ENCODE data around the gene FAM237A.

FAM237A gene

DNA sequence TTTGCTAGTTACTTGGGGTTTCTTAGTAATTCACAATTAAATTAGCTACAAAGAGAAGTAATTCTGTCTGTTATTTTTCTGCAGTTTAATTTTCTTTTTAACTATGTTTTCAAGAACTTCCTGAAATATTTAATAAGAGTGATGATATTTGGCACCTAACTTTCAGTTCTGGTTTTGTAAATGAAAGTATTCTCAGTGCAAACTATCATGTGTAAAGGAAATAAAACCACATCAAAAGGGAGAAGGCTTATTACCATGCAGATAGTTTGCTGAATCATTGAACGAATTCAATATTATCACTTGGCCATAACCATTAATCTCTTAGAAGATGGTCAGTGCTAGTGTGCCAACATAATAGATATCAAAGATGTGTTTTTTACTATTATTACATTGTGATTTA is 46.7 kb downstream of the FAM237A start:
- no peak for DNase-seq (ENCODE audit: low read depth in 3 of 3)

DNA sequence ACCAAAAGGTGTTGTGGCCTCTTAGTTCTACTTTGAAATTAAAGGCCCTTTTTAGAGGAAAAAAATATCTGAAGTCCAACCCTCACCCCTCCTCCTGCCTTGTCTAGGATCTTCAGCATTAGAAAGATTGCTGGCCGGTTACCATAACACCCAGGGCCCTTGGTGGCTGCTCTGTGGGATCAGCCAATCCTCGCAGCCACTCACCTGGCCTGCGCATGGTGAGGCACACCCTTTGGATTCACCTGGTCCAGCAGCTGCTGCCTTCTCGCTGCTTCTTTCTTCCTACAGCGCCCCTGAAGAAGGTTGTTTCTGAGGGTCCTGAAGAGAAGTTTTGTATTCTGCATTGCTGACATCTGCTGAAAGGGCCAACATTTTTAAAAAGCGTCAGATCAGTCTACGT is 50.7 kb downstream of the FAM237A start:
- no peak for DNase-seq (ENCODE audit: low read depth in 3 of 3)

DNA sequence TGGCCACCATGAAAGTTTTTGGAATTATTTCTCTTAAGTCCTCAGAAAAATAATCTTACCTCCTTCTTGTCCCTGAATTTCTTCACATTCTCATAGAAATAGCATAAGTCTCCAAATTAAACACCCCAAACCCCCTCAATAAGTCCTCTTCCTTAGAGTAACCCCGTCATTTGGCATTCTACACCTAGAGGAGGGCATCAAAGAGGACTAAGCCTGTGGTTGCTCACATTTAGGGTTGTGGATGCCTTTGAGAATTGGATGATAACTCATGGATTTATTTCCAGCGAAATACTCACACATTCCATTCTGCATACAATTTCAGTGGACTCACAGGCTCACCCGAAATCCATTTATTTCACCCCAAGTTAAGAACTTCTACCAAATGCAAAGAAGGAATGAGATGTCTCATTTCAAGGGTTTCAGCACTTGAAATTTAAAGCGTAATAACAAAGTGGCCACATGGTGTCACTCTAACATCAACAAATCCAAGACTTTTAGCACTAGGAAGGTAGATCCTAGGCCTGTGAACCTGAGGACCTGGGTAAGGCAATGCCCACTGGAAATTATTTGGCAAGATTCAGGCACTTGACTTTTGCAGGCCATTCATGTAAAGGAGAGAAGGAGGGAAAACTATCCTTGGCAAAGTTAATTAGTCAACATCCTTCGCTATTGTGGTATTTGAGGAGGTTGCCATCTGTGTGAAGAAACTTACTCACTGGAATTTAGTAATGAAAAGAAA is 51.3 kb downstream of the FAM237A start:
- DNase-seq (ENCODE audit: low read depth in 3 of 3) = peak in 2 of 3 donors; percentile 10 to 19

DNA sequence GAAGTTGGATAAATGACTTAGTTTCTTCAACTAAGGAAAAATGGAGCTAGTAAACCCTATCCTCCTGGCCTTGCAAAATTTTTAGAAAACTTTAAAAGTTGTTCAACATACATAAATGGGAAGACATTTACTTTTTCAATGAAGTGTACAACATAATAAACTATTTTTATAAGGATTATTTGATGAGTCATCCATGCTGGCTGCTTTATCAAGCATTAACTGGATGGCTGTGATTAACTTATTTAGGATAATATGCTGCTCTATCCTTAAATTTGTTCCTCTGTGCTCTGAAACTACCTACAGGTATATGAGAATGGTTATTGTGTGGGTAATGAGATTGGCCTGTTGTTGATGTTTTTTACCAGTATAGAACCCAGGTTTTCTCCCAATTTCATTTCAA is 54.6 kb downstream of the FAM237A start:
- no peak for DNase-seq (ENCODE audit: low read depth in 3 of 3)

DNA sequence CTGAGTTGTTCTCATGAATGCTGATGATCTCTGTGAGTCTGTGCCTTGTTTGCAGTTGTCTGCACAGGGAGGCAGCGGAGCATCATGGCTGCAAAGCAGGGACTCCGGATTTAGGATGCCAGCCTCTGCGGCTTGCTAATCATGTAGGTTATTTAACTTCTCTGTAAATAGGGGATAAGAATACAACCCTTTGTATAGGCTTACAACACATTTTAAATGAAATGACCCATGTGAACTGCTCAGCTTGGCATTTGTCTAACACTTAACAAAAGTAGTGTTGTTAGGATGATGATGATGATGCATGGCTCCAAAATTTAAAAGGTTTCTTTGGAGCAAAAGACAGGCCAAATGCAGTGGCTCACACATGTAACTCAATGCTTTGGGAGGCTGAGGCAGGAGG is 56.5 kb downstream of the FAM237A start:
- no peak for DNase-seq (ENCODE audit: low read depth in 3 of 3)
